ENCODE results near the gene AHCYL2. TPM values are rescaled to one million over a fixed set of nuclear protein-coding genes. Genes with fewer than 3 reads are reported as not detected.

The AHCYL2 gene
- total RNA-seq, 1 experiment from 2014 or later, result 54.6 TPM

DNA sequence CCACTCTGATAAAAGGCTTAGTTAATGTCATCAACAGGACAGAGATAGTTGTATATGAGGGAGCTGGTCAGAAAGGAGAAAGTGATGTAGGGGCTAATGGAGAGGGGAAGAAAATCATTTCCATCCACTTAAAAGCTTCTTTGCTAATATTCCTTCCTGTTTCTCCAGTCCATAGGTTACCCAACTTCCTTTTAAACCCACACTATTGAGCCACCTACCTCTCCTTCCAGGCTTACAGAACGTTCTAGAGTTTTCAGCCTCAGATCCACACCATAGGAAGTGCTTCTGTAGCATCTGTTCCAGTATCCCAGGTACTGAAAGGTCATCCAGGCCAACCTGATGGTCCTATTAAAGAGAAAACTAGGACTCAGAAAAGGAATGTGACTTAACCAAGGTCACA is 237.6 kb downstream of the AHCYL2 start:
- TF ChIP-seq, protein P1, sequence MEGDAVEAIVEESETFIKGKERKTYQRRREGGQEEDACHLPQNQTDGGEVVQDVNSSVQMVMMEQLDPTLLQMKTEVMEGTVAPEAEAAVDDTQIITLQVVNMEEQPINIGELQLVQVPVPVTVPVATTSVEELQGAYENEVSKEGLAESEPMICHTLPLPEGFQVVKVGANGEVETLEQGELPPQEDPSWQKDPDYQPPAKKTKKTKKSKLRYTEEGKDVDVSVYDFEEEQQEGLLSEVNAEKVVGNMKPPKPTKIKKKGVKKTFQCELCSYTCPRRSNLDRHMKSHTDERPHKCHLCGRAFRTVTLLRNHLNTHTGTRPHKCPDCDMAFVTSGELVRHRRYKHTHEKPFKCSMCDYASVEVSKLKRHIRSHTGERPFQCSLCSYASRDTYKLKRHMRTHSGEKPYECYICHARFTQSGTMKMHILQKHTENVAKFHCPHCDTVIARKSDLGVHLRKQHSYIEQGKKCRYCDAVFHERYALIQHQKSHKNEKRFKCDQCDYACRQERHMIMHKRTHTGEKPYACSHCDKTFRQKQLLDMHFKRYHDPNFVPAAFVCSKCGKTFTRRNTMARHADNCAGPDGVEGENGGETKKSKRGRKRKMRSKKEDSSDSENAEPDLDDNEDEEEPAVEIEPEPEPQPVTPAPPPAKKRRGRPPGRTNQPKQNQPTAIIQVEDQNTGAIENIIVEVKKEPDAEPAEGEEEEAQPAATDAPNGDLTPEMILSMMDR (IDR thresholded peaks at IDR 0.05; ENCODE audit: unreplicated experiment), result no peak
- no peak for DNase-seq
- CTCF ChIA-PET, result no interaction called here
- no peaks in the 10 kb centered on the region for H3K27me3 Mint-ChIP-seq (ENCODE audit: unreplicated experiment)
- H3K9me3 Mint-ChIP-seq (ENCODE audit: low read depth, unreplicated experiment), result no peaks in the 10 kb centered on the region
- no peak overlapping the region for H3K27ac Mint-ChIP-seq (ENCODE audit: unreplicated experiment)
- H3K4me1 Mint-ChIP-seq (ENCODE audit: low read depth, unreplicated experiment), result no peaks in the 10 kb centered on the region
- H3K4me3 Mint-ChIP-seq (ENCODE audit: low read depth, unreplicated experiment), result no peak overlapping the region
- no peaks in the 10 kb centered on the region for H3K36me3 Mint-ChIP-seq (ENCODE audit: insufficient read depth, unreplicated experiment)
- intact Hi-C loops (cut with micrococcal nuclease; ENCODE audit: unreplicated experiment), result no loop called here
- BruUV-seq (replicated peaks), result no TSS peak

DNA sequence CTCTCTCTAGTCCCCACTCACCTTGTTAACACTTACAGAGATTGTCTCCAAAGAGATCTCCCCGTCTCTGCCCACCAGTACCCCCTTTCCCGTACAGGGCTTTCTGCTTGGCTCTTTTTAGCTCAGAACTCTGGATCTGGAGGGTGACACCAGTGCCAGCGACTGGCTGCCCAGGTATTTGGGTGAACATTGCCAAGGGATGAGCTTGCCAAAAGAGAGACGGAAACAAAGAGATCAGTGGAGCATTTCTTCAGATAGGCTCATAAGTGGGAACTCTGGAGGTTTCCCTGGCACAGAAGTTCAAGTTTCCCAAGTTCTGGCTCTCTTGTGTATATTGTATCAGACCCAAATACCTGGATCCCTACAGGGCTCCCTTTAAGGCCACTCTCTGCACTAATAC is 239.4 kb downstream of the AHCYL2 start:
- no peaks in the 10 kb centered on the region for H3K4me1 Mint-ChIP-seq (ENCODE audit: low read depth, unreplicated experiment)
- H3K27ac Mint-ChIP-seq (ENCODE audit: unreplicated experiment), result no peak overlapping the region
- TF ChIP-seq, protein P1 (IDR thresholded peaks at IDR 0.05; ENCODE audit: unreplicated experiment), result no peak
- no peak overlapping the region for H3K4me3 Mint-ChIP-seq (ENCODE audit: low read depth, unreplicated experiment)
- H3K9me3 Mint-ChIP-seq (ENCODE audit: low read depth, unreplicated experiment), result no peaks in the 10 kb centered on the region
- no peak for DNase-seq
- no TSS peak for BruUV-seq (replicated peaks)
- no peaks in the 10 kb centered on the region for H3K27me3 Mint-ChIP-seq (ENCODE audit: unreplicated experiment)
- no peaks in the 10 kb centered on the region for H3K36me3 Mint-ChIP-seq (ENCODE audit: insufficient read depth, unreplicated experiment)
- CTCF ChIA-PET, result no interaction called here
- intact Hi-C loops (cut with micrococcal nuclease; ENCODE audit: unreplicated experiment), result no loop called here

DNA sequence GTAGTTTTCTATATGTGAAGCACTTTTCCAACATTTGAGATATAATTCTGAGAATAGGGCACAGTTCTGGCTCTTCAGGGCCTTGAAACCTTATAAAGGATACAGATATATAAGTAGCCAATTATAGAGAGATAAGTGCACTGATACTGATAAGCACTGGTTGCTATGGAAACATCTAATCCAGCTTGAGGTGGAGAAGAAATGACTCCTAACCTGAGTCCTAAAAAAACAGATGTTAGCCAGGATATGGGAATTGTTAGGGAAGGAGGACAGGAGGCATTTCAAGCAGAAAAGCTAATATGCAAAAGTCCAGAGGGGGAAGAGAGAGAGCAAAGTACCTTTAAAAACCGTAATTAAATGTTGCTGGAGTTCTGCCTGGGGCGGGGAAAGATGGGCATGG is 240.2 kb downstream of the AHCYL2 start:
- Mint-ChIP-seq H3K4me1 (ENCODE audit: low read depth, unreplicated experiment) (no peaks in the 10 kb centered on the region), H3K27me3 (ENCODE audit: unreplicated experiment) (no peaks in the 10 kb centered on the region), H3K4me3 (ENCODE audit: low read depth, unreplicated experiment) (no peak overlapping the region), H3K36me3 (ENCODE audit: insufficient read depth, unreplicated experiment) (no peaks in the 10 kb centered on the region), H3K9me3 (ENCODE audit: low read depth, unreplicated experiment) (no peaks in the 10 kb centered on the region), H3K27ac (ENCODE audit: unreplicated experiment) (no peak overlapping the region)
- TF ChIP-seq, protein P1 (IDR thresholded peaks at IDR 0.05; ENCODE audit: unreplicated experiment), result no peak
- CTCF ChIA-PET, result no interaction called here
- DNase-seq, result no peak
- intact Hi-C loops (cut with micrococcal nuclease; ENCODE audit: unreplicated experiment), result no loop called here
- no TSS peak for BruUV-seq (replicated peaks)

DNA sequence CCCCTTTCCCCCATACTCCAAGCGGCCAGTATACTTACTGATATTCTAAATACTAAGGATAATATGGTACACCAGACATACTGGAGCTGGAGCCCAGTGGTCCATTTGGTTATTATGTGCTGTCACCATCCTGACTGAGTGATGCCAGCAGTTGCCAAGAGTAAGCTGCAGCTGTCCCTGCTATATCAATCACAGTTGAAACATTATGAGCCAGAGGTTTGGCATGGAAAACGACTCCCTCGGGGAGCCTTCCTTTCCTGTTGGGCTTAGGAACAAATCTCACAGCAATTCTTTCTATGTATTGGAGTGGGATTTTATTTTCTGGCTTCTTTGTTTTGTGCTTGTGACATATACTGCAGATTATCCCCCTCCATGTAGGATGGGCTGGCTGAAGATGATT is 242.0 kb downstream of the AHCYL2 start:
- Mint-ChIP-seq H3K4me3 (ENCODE audit: low read depth, unreplicated experiment) (no peak overlapping the region), H3K9me3 (ENCODE audit: low read depth, unreplicated experiment) (no peaks in the 10 kb centered on the region), H3K36me3 (ENCODE audit: insufficient read depth, unreplicated experiment) (no peaks in the 10 kb centered on the region), H3K27me3 (ENCODE audit: unreplicated experiment) (no peaks in the 10 kb centered on the region), H3K4me1 (ENCODE audit: low read depth, unreplicated experiment) (no peaks in the 10 kb centered on the region), H3K27ac (ENCODE audit: unreplicated experiment) (no peak overlapping the region)
- intact Hi-C loops (cut with micrococcal nuclease; ENCODE audit: unreplicated experiment), result no loop called here
- no peak for DNase-seq
- TF ChIP-seq, protein P1 (IDR thresholded peaks at IDR 0.05; ENCODE audit: unreplicated experiment), result no peak
- CTCF ChIA-PET, result no interaction called here
- no TSS peak for BruUV-seq (replicated peaks)

Measured in Calu3 (cell line).